ENCODE measurements around the gene PPP2R2D. TPM values are rescaled to one million over a fixed set of nuclear protein-coding genes. Genes with fewer than 3 reads are reported as not detected.
A peak's percentile ranks its signal among the peaks of the same experiment; 100 is the strongest.

PPP2R2D gene
- total RNA-seq, 1 donor, result 23.9 TPM

GRCh38 chr10:131964298-131964697 is 63.5 kb downstream of the PPP2R2D start:
- no peaks in the 10 kb centered on the region for H3K9me3 ChIP-seq (ENCODE audit: low read depth, low read length)
- H3K79me2 ChIP-seq (ENCODE audit: insufficient read depth, low read length), result no peaks in the 10 kb centered on the region
- no peak overlapping the region for H2AFZ ChIP-seq (ENCODE audit: low read length)
- peaks cover 22% of the 10 kb centered on the region for H3K4me1 ChIP-seq (ENCODE audit: insufficient read depth, low read length)
- H4K20me1 ChIP-seq (ENCODE audit: insufficient read depth, low read length), result no peaks in the 10 kb centered on the region
- H3K4me2 ChIP-seq (ENCODE audit: insufficient read depth, low read length), result peak overlapping the region; percentile 12
- TF ChIP-seq CTCF (IDR thresholded peaks at IDR 0.05; ENCODE audit: extremely low read depth, low read depth, low read length), result no peak
- no peak overlapping the region for H3K4me3 ChIP-seq (ENCODE audit: insufficient read depth, low read length)
- H3K27ac ChIP-seq (ENCODE audit: low read depth, low read length), result peak overlapping the region; percentile 39
- H3K27me3 ChIP-seq (ENCODE audit: insufficient read depth, low read length), result no peaks in the 10 kb centered on the region
- peak; percentile 76 for DNase-seq (ENCODE audit: insufficient read length, low spot score, missing footprints)
- H3K36me3 ChIP-seq (ENCODE audit: insufficient read depth, low read length), result peaks cover 17% of the 10 kb centered on the region

DNA sequence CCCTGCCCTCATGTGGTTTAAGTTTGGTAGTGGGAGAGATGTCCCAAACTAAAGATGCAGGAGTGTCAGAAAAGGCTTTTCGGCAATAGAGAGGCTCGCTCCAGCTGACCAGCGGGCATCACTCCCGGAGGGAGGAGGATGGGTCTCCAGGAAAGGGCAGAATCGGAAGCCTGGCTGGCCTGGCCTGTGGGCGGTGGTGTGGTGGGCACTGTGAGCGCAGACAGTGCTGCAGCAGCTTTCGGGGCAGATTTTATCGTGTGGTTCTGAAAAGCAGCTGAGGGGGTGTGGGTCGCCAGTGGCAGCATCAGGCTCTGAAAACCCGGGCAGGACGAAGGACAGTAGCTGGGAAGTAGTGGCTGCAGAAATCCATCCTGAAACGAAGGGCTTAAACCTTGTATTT is 68.1 kb downstream of the PPP2R2D start:
- Histone ChIP-seq H3K9me3 (ENCODE audit: low read depth, low read length) (no peaks in the 10 kb centered on the region), H3K27me3 (ENCODE audit: insufficient read depth, low read length) (no peaks in the 10 kb centered on the region), H3K36me3 (ENCODE audit: insufficient read depth, low read length) (peaks cover 38% of the 10 kb centered on the region), H2AFZ (ENCODE audit: low read length) (no peak overlapping the region), H3K4me3 (ENCODE audit: insufficient read depth, low read length) (no peak overlapping the region), H3K4me1 (ENCODE audit: insufficient read depth, low read length) (peaks cover 22% of the 10 kb centered on the region), H3K27ac (ENCODE audit: low read depth, low read length) (no peak overlapping the region), H3K79me2 (ENCODE audit: insufficient read depth, low read length) (peaks cover 24% of the 10 kb centered on the region), H4K20me1 (ENCODE audit: insufficient read depth, low read length) (peaks cover 17% of the 10 kb centered on the region), H3K4me2 (ENCODE audit: insufficient read depth, low read length) (no peak overlapping the region)
- DNase-seq (ENCODE audit: insufficient read length, low spot score, missing footprints), result no peak
- TF ChIP-seq CTCF (IDR thresholded peaks at IDR 0.05; ENCODE audit: extremely low read depth, low read depth, low read length), result no peak

DNA sequence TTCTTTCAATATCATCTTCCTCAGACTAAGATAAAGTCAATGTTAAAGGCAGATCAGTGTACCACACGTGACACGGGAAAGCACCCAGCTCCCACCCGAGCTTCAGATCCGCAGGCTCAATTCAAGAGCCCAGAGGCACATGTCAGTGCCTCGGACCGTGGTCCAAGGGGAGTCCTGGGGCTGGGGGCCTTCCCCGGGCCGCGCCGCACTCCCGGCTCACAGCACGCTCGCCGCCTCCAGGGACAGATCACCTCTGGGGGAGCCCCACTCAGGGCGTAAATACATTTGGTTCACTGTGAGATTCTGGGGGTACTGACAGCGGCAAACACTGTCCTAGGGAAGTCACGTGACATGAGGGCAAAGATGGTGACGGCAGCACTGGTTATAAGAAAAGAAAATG is 70.1 kb downstream of the PPP2R2D start:
- no peak overlapping the region for H3K4me2 ChIP-seq (ENCODE audit: insufficient read depth, low read length)
- H2AFZ ChIP-seq (ENCODE audit: low read length), result no peak overlapping the region
- H3K4me1 ChIP-seq (ENCODE audit: insufficient read depth, low read length), result peaks cover 10% of the 10 kb centered on the region
- peaks cover 29% of the 10 kb centered on the region for H4K20me1 ChIP-seq (ENCODE audit: insufficient read depth, low read length)
- no peak overlapping the region for H3K27ac ChIP-seq (ENCODE audit: low read depth, low read length)
- H3K79me2 ChIP-seq (ENCODE audit: insufficient read depth, low read length), result peaks cover 44% of the 10 kb centered on the region
- H3K36me3 ChIP-seq (ENCODE audit: insufficient read depth, low read length), result peaks cover 38% of the 10 kb centered on the region
- no peak for TF ChIP-seq CTCF (IDR thresholded peaks at IDR 0.05; ENCODE audit: extremely low read depth, low read depth, low read length)
- no peaks in the 10 kb centered on the region for H3K27me3 ChIP-seq (ENCODE audit: insufficient read depth, low read length)
- no peaks in the 10 kb centered on the region for H3K9me3 ChIP-seq (ENCODE audit: low read depth, low read length)
- no peak for DNase-seq (ENCODE audit: insufficient read length, low spot score, missing footprints)
- H3K4me3 ChIP-seq (ENCODE audit: insufficient read depth, low read length), result no peak overlapping the region

DNA sequence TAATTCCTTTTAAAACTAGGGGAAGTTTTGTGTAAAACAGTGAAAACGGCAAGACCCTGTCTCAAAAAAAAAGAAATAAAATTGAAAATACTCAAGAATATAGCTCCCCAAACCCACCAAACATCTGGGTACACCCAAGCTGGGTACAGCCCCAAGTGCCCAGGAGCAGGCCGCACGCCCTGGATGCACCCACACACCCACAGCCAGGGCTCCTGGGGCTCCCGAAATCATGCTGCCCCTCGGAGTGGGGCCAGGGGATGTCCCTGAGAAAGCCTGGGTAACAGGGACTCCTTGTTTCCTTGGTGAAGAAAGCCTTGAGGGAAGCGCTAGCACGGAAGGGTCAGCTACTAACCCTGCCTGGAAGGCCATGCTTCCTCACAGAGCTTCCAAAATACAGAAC is 70.8 kb downstream of the PPP2R2D start:
- Histone ChIP-seq H3K4me3 (ENCODE audit: insufficient read depth, low read length) (no peak overlapping the region), H3K9me3 (ENCODE audit: low read depth, low read length) (no peaks in the 10 kb centered on the region), H3K36me3 (ENCODE audit: insufficient read depth, low read length) (peaks cover 33% of the 10 kb centered on the region), H3K27ac (ENCODE audit: low read depth, low read length) (no peak overlapping the region), H2AFZ (ENCODE audit: low read length) (no peak overlapping the region), H3K27me3 (ENCODE audit: insufficient read depth, low read length) (no peaks in the 10 kb centered on the region), H3K79me2 (ENCODE audit: insufficient read depth, low read length) (peaks cover 50% of the 10 kb centered on the region), H3K4me2 (ENCODE audit: insufficient read depth, low read length) (no peak overlapping the region), H3K4me1 (ENCODE audit: insufficient read depth, low read length) (peaks cover 10% of the 10 kb centered on the region), H4K20me1 (ENCODE audit: insufficient read depth, low read length) (peaks cover 32% of the 10 kb centered on the region)
- DNase-seq (ENCODE audit: insufficient read length, low spot score, missing footprints), result no peak
- TF ChIP-seq CTCF (IDR thresholded peaks at IDR 0.05; ENCODE audit: extremely low read depth, low read depth, low read length), result no peak
